Activated CD8-positive, alpha-beta T cell treated with anti-CD3 and anti-CD28 coated beads, Interleukin-2, amount 10 ng/mL, durations not matched to agents 7 days and 5 days (primary cell): Measurements from ENCODE around the gene IGHMBP2. TPM values are rescaled to one million over a fixed set of nuclear protein-coding genes. Genes with fewer than 3 reads are reported as not detected.

ENCODE experiments used
- total RNA-seq, 2 experiments: library from RNA; stranded (reverse); gene quantifications; one replicate each; pipeline ENCODE4 v1.2.3, GENCODE V29; 2021

The IGHMBP2 gene
- total RNA-seq, 2 experiments from 2014 or later, result 25.0 to 28.2 TPM

Other genes starting within 250 kb of the IGHMBP2 start
- gene GAL, start 219.3 kb upstream of the IGHMBP2 start, total RNA-seq, result not detected
- 1 to 10 TPM; 8.2 to 9.5 TPM for gene TESMIN, start 152.4 kb upstream of the IGHMBP2 start, total RNA-seq
- gene CPT1A, start 62.0 kb upstream of the IGHMBP2 start, total RNA-seq, result 10 to 100 TPM; 63.2 to 69.1 TPM
- 10 to 100 TPM; 64.9 to 69.0 TPM for gene MRPL21, start 59 bp upstream of the IGHMBP2 start, total RNA-seq
- gene MRGPRD, start 77.1 kb downstream of the IGHMBP2 start, total RNA-seq, result not detected
- gene MRGPRF, start 109.4 kb downstream of the IGHMBP2 start, total RNA-seq, result not detected
- gene TPCN2, start 145.0 kb downstream of the IGHMBP2 start, total RNA-seq, result 10 to 100 TPM; 19.1 to 21.2 TPM